OCI-LY3 (cell line): ENCODE measurements around the gene CLDN9.
A peak's percentile ranks its signal among the peaks of the same experiment; 100 is the strongest.

Source experiments
- EZH2phosphoT487 ChIP-seq: fragments of 200-600 bp; shearing (Covaris generic); IDR thresholded peaks from 2 replicates; pipeline ENCODE4 v1.6.1; 2018; ENCODE audit warnings: antibody characterized with exemption, mixed run types, low read depth
- TF ChIP-seq, protein P1 (sequence below): fragments of 200-600, 300-600 bp; sonication (generic); IDR thresholded peaks from 2 replicates; pipeline ENCODE4 v1.5.1; 2014; ENCODE audit warnings: antibody characterized with exemption, low read length, low read depth

DNA sequence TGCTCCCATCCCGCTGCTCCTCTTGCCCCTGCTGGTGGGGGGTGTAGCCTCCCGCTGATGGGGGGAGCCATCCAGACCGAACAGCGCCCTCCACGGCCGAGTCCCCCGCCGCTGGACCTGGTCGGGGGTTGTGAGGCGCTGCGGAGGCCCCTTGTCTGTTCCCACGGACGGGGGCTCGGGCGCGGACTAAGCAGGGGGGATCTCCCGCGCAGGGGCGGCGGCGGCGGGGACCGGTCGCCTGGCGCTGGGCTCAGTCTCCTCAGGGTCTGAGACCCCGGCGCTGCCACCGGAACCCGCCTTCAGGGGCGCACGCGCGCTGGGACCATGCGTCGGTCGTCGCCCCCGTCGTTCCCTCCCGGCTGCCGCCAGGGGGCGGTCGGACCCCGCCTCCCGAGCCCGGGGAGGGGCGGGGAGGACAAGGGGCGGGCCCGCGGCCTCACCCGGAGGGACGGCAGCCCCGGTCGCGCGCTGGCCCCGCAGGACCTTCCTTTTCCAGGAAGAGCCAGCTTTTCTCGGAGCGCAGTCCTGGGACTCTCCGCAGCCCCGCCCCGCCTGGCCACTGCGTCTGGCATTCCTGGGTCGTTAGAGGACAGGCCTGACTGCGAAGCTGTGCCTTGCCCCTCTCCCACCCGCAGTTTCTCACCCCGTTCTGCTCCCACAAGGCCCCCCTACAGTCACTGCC lies 46.5 kb downstream of the CLDN9 start:
- TF ChIP-seq EZH2phosphoT487: no peak
- TF ChIP-seq, protein P1, sequence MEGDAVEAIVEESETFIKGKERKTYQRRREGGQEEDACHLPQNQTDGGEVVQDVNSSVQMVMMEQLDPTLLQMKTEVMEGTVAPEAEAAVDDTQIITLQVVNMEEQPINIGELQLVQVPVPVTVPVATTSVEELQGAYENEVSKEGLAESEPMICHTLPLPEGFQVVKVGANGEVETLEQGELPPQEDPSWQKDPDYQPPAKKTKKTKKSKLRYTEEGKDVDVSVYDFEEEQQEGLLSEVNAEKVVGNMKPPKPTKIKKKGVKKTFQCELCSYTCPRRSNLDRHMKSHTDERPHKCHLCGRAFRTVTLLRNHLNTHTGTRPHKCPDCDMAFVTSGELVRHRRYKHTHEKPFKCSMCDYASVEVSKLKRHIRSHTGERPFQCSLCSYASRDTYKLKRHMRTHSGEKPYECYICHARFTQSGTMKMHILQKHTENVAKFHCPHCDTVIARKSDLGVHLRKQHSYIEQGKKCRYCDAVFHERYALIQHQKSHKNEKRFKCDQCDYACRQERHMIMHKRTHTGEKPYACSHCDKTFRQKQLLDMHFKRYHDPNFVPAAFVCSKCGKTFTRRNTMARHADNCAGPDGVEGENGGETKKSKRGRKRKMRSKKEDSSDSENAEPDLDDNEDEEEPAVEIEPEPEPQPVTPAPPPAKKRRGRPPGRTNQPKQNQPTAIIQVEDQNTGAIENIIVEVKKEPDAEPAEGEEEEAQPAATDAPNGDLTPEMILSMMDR: peak; percentile 60
